Measurements from ENCODE around the gene OR2T1.
"Not testable (repeated sequence)": the region's sequence is repeated elsewhere in the genome, so short reads cannot be mapped to it uniquely, and the experiment has no call there.

The OR2T1 gene

GRCh38 chr1:248402748-248403147 lies at the start of gene OR2T1:
TSS of gene OR2T1 (plus strand) at chr1:248403048. CDS start at chr1:248406148, 3,100 bp downstream.
- no peak for DNase-seq

GRCh38 chr1:248359415-248359814 lies 43.4 kb upstream of the OR2T1 start:
- DNase-seq, result no peak

- DNase-seq, result no peak
Measured at GRCh38 chr1:248361121-248361715, 41.6 kb upstream of the OR2T1 start, which contains the start of gene OR2T4. TSS of gene OR2T4 (plus strand) at chr1:248361665. CDS start at chr1:248361665, 0 bp downstream.

- DNase-seq, result no peak
Measured at GRCh38 chr1:248366609-248367008, 36.2 kb upstream of the OR2T1 start.

- DNase-seq, result no peak
Measured at GRCh38 chr1:248372394-248372793, 30.5 kb upstream of the OR2T1 start.

GRCh38 chr1:248373761-248374160 lies 29.1 kb upstream of the OR2T1 start:
- no peak for DNase-seq

- DNase-seq, result no peak
Measured at GRCh38 chr1:248375446-248375845, 27.4 kb upstream of the OR2T1 start, which contains the start of gene OR2T6. TSS of gene OR2T6 (plus strand) at chr1:248375746. CDS start at chr1:248387609, 11,863 bp downstream.

GRCh38 chr1:248376916-248377315 lies 25.9 kb upstream of the OR2T1 start:
- DNase-seq, result no peak

- DNase-seq, result no peak
Measured at GRCh38 chr1:248380854-248381253, 22.0 kb upstream of the OR2T1 start.

GRCh38 chr1:248388426-248388825 lies 14.4 kb upstream of the OR2T1 start:
- no peak for DNase-seq

- no peak for DNase-seq
Measured at GRCh38 chr1:248393050-248393449, 9.8 kb upstream of the OR2T1 start.

- DNase-seq, result peak in 1 of 2 donors; percentile 18
Measured at GRCh38 chr1:248404024-248404423, 1.2 kb downstream of the OR2T1 start.

GRCh38 chr1:248406721-248407692 lies 4.2 kb downstream of the OR2T1 start:
- no peak for DNase-seq

GRCh38 chr1:248416226-248416625 lies 13.4 kb downstream of the OR2T1 start:
- DNase-seq, result no peak

- no peak for DNase-seq
Measured at GRCh38 chr1:248417854-248418253, 15.0 kb downstream of the OR2T1 start.

- DNase-seq, result no peak
Measured at GRCh38 chr1:248421384-248421783, 18.5 kb downstream of the OR2T1 start.

GRCh38 chr1:248427526-248428191 lies 24.8 kb downstream of the OR2T1 start:
- not testable (repeated sequence) for DNase-seq

- not testable (repeated sequence) for DNase-seq
Measured at GRCh38 chr1:248428192-248428533, 25.3 kb downstream of the OR2T1 start.

- DNase-seq, result not testable (repeated sequence)
Measured at GRCh38 chr1:248431683-248432082, 28.8 kb downstream of the OR2T1 start.

- DNase-seq, result not testable (repeated sequence)
Measured at GRCh38 chr1:248432201-248432600, 29.4 kb downstream of the OR2T1 start.

- DNase-seq, result not testable (repeated sequence)
Measured at GRCh38 chr1:248433811-248434415, 31.1 kb downstream of the OR2T1 start.

GRCh38 chr1:248434913-248435312 lies 32.1 kb downstream of the OR2T1 start:
- DNase-seq, result not testable (repeated sequence)

- not testable (repeated sequence) for DNase-seq
Measured at GRCh38 chr1:248436303-248436702, 33.5 kb downstream of the OR2T1 start.
